Stimulated activated CD4-positive, alpha-beta T cell treated with anti-CD3 and anti-CD28 coated beads, Interleukin-15, amount 100 ng/mL, for 1 hour (primary cell): ENCODE measurements around the gene ELF1.
"Not testable (repeated sequence)": the region's sequence is repeated elsewhere in the genome, so short reads cannot be mapped to it uniquely, and the experiment has no call there.

Source experiments
- DNase-seq, 2 donors: peaks; one replicate each; pipeline ENCODE4 v3.0.0-alpha.2; 2020; ENCODE audit warnings: low read depth in 1 of 2, low spot score in 1 of 2

Gene ELF1

GRCh38 chr13:40941581-40941980, 77.5 kb downstream of the ELF1 start:
- no peak for DNase-seq

GRCh38 chr13:40940841-40941240, 78.3 kb downstream of the ELF1 start:
- DNase-seq, result no peak

- no peak for DNase-seq
Observed at GRCh38 chr13:40933508-40934204, 85.5 kb downstream of the ELF1 start.

- DNase-seq, result no peak
Observed at GRCh38 chr13:40932252-40932651, 86.9 kb downstream of the ELF1 start.

GRCh38 chr13:40931719-40932118, 87.4 kb downstream of the ELF1 start:
- DNase-seq, result no peak

- not testable (repeated sequence) for DNase-seq
Observed at GRCh38 chr13:40929883-40930282, 89.2 kb downstream of the ELF1 start.

- DNase-seq, result no peak
Observed at GRCh38 chr13:40928980-40929379, 90.1 kb downstream of the ELF1 start.

- DNase-seq, result no peak
Observed at GRCh38 chr13:40927929-40928328, 91.2 kb downstream of the ELF1 start.

- DNase-seq, result no peak
Observed at GRCh38 chr13:40923867-40924266, 95.2 kb downstream of the ELF1 start.

GRCh38 chr13:40922437-40923040, 96.6 kb downstream of the ELF1 start:
- DNase-seq, result no peak

GRCh38 chr13:40920826-40921225, 98.3 kb downstream of the ELF1 start:
- no peak for DNase-seq

GRCh38 chr13:40919901-40920300, 99.2 kb downstream of the ELF1 start:
- not testable (repeated sequence) for DNase-seq

- DNase-seq, result no peak
Observed at GRCh38 chr13:40916207-40916998, 102.7 kb downstream of the ELF1 start.

- DNase-seq, result not testable (repeated sequence)
Observed at GRCh38 chr13:40914863-40915262, 104.3 kb downstream of the ELF1 start.

- no peak for DNase-seq
Observed at GRCh38 chr13:40911341-40911740, 107.8 kb downstream of the ELF1 start.

GRCh38 chr13:40910324-40911050, 108.6 kb downstream of the ELF1 start:
- no peak for DNase-seq

- not testable (repeated sequence) for DNase-seq
Observed at GRCh38 chr13:40909541-40910200, 109.4 kb downstream of the ELF1 start.

- no peak for DNase-seq
Observed at GRCh38 chr13:40908546-40908945, 110.6 kb downstream of the ELF1 start.

- DNase-seq, result not testable (repeated sequence)
Observed at GRCh38 chr13:40901032-40901431, 118.1 kb downstream of the ELF1 start.

GRCh38 chr13:40900568-40900967, 118.5 kb downstream of the ELF1 start:
- not testable (repeated sequence) for DNase-seq

- no peak for DNase-seq
Observed at GRCh38 chr13:40897053-40897452, 122.1 kb downstream of the ELF1 start.
